ENCODE data around the gene DAAM1. TPM values are rescaled to one million over a fixed set of nuclear protein-coding genes. Genes with fewer than 3 reads are reported as not detected.

The DAAM1 gene
- total RNA-seq, 4 donors from 2014 or later: 13.5 to 72.7 (median 46.2) TPM

GRCh38 chr14:59360923-59361794 lies 172.7 kb downstream of the DAAM1 start:
- DNase-seq: peak; percentile 61 to 85
- no peak for TF ChIP-seq CTCF (IDR thresholded peaks at IDR 0.05)
- Histone ChIP-seq H3K27me3 (no peaks in the 10 kb centered on the region), H3K27ac (peak overlapping the region; percentile 63 to 81), H3K36me3 (no peaks in the 10 kb centered on the region), H3K9me3 (no peaks in the 10 kb centered on the region), H3K4me3 (no peak overlapping the region), H3K4me1 (peaks cover 0 to 20% of the 10 kb centered on the region in 2 donors)
- intact Hi-C loops (cut with DNase I; ENCODE audit: low total_unique reads): no loop called here

DNA sequence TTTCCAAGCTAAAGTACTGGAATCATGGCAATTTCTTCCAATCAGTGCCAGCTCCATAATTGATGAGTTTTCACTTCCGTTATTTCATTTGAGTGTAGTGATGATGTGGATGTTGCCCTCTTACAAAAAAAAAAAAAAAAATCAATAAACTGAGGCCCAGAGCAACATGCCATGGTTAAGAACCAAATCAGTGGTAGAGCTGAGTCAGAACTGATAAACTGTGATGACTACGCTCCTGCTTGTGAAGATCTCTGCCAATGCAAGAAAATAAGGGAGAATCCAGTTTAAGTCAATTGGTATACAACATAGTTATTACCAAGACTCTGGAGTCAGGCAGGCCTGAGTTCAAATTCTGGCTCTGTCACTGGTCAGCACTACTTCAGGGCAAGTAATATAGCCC lies 174.0 kb downstream of the DAAM1 start:
- TF ChIP-seq POLR2A (IDR thresholded peaks at IDR 0.05): no peak
- TF ChIP-seq CTCF (IDR thresholded peaks at IDR 0.05): no peak
- no peak for DNase-seq
- no peaks in the 10 kb centered on the region for H3K27me3 ChIP-seq
- H3K4me3 ChIP-seq: no peak overlapping the region
- intact Hi-C loops (cut with DNase I; ENCODE audit: low total_unique reads): no loop called here
- H3K9me3 ChIP-seq: no peaks in the 10 kb centered on the region
- peaks cover 0 to 20% of the 10 kb centered on the region in 2 donors for H3K4me1 ChIP-seq
- peak overlapping the region in 1 of 2 donors; percentile 81 for H3K27ac ChIP-seq
- H3K36me3 ChIP-seq: no peaks in the 10 kb centered on the region

DNA sequence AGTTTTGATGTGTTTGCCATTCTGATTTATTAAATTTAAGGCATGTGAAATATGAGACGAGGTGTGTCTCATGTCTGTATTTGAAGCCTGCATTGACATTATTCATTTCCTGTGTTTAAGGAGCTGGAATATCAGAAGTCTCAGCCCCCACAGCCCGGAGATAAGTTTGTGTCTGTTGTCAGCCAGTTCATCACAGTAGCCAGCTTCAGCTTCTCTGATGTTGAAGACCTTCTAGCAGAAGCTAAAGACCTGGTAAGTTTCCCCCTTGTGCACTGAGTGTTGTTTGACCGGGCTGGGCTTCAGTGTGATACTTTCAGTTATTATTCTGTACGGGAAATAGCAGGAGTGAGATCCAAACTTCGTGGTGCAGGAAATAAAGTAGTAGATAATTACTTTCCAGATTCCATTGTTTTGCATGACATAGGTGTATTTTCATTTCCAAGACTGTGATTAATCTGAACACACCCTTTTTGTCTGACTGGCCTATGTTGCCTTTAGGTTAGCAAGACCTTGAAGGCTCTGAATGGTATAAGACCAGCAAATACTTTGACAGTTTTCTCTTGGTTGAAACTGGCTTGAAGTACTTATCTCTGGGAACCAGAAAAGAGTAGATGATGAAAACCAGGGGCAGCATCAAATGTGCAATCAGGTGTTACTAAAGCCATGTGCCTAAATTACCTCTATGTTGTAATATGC lies 175.2 kb downstream of the DAAM1 start:
- Histone ChIP-seq H3K9me3 (no peaks in the 10 kb centered on the region), H3K4me3 (no peak overlapping the region), H3K27me3 (no peaks in the 10 kb centered on the region), H3K36me3 (no peaks in the 10 kb centered on the region), H3K27ac (peak overlapping the region; percentile 37 to 81), H3K4me1 (peaks cover 0 to 20% of the 10 kb centered on the region in 2 donors)
- intact Hi-C loops (cut with DNase I; ENCODE audit: low total_unique reads): no loop called here
- no peak for DNase-seq
- TF ChIP-seq POLR2A (IDR thresholded peaks at IDR 0.05) (no peak), CTCF (IDR thresholded peaks at IDR 0.05) (no peak)

GRCh38 chr14:59370158-59370742 lies 181.8 kb downstream of the DAAM1 start:
- H3K36me3 ChIP-seq: no peaks in the 10 kb centered on the region
- no peaks in the 10 kb centered on the region for H3K27me3 ChIP-seq
- DNase-seq: no peak
- no peaks in the 10 kb centered on the region for H3K9me3 ChIP-seq
- intact Hi-C loops (cut with DNase I; ENCODE audit: low total_unique reads): no loop called here
- peaks cover 4% of the 10 kb centered on the region in 2 donors for H3K4me1 ChIP-seq
- TF ChIP-seq POLR2A (IDR thresholded peaks at IDR 0.05) (no peak), CTCF (IDR thresholded peaks at IDR 0.05) (no peak)
- H3K4me3 ChIP-seq: no peak overlapping the region
- no peak overlapping the region for H3K27ac ChIP-seq

GRCh38 chr14:59371771-59372170 lies 183.3 kb downstream of the DAAM1 start:
- no peaks in the 10 kb centered on the region for H3K36me3 ChIP-seq
- no peak for DNase-seq
- H3K27me3 ChIP-seq: no peaks in the 10 kb centered on the region
- peaks cover 4% of the 10 kb centered on the region in 2 donors for H3K4me1 ChIP-seq
- no peak overlapping the region for H3K4me3 ChIP-seq
- no peaks in the 10 kb centered on the region for H3K9me3 ChIP-seq
- no peak for TF ChIP-seq CTCF (IDR thresholded peaks at IDR 0.05)
- TF ChIP-seq POLR2A (IDR thresholded peaks at IDR 0.05): no peak
- peak overlapping the region in 1 of 2 donors; percentile 72 for H3K27ac ChIP-seq
- intact Hi-C loops (cut with DNase I; ENCODE audit: low total_unique reads): no loop called here

Data from uterus (tissue), 4 donors.